Measurements from ENCODE around the gene PLCB4.

PLCB4 gene

GRCh38 chr20:9154464-9155024 lies 85.7 kb downstream of the PLCB4 start:
- DNase-seq = no peak
- no peaks in the 10 kb centered on the region for H3K4me1 ChIP-seq
- H3K27ac ChIP-seq = no peak overlapping the region
- no peak for TF ChIP-seq CTCF (IDR thresholded peaks at IDR 0.05)
- peaks cover 0 to 7% (median 0%) of the 10 kb centered on the region in 3 donors for H3K9me3 ChIP-seq
- intact Hi-C loops (cut with DNase I; ENCODE audit: low total_unique reads) = no loop called here
- H3K36me3 ChIP-seq = no peaks in the 10 kb centered on the region
- H3K27me3 ChIP-seq = no peaks in the 10 kb centered on the region
- H3K4me3 ChIP-seq = no peak overlapping the region

GRCh38 chr20:9156529-9157280 lies 87.8 kb downstream of the PLCB4 start:
- H3K4me3 ChIP-seq = no peak overlapping the region
- H3K9me3 ChIP-seq = peaks cover 0 to 5% (median 0%) of the 10 kb centered on the region in 3 donors
- no peak for TF ChIP-seq CTCF (IDR thresholded peaks at IDR 0.05)
- H3K4me1 ChIP-seq = peaks cover 0 to 18% (median 12%) of the 10 kb centered on the region in 4 donors
- intact Hi-C loops (cut with DNase I; ENCODE audit: low total_unique reads) = no loop called here
- H3K27me3 ChIP-seq = no peaks in the 10 kb centered on the region
- no peak for DNase-seq
- H3K27ac ChIP-seq = no peak overlapping the region
- H3K36me3 ChIP-seq = no peaks in the 10 kb centered on the region

GRCh38 chr20:9160331-9160730 lies 91.4 kb downstream of the PLCB4 start:
- Histone ChIP-seq H3K4me1 (peaks cover 0 to 27% (median 12%) of the 10 kb centered on the region in 4 donors), H3K27me3 (no peaks in the 10 kb centered on the region), H3K27ac (no peak overlapping the region), H3K4me3 (no peak overlapping the region), H3K36me3 (no peaks in the 10 kb centered on the region), H3K9me3 (no peaks in the 10 kb centered on the region)
- intact Hi-C loops (cut with DNase I; ENCODE audit: low total_unique reads) = no loop called here
- DNase-seq = no peak
- TF ChIP-seq CTCF (IDR thresholded peaks at IDR 0.05) = no peak

GRCh38 chr20:9160757-9161156 lies 91.9 kb downstream of the PLCB4 start:
- DNase-seq = no peak
- H3K36me3 ChIP-seq = no peaks in the 10 kb centered on the region
- H3K4me1 ChIP-seq = peaks cover 0 to 27% (median 12%) of the 10 kb centered on the region in 4 donors
- intact Hi-C loops (cut with DNase I; ENCODE audit: low total_unique reads) = no loop called here
- H3K27me3 ChIP-seq = no peaks in the 10 kb centered on the region
- H3K4me3 ChIP-seq = no peak overlapping the region
- H3K27ac ChIP-seq = no peak overlapping the region
- TF ChIP-seq CTCF (IDR thresholded peaks at IDR 0.05) = no peak
- H3K9me3 ChIP-seq = no peaks in the 10 kb centered on the region

GRCh38 chr20:9161311-9161710 lies 92.4 kb downstream of the PLCB4 start:
- DNase-seq = no peak
- H3K4me3 ChIP-seq = no peak overlapping the region
- H3K4me1 ChIP-seq = peaks cover 0 to 27% (median 12%) of the 10 kb centered on the region in 4 donors
- H3K9me3 ChIP-seq = no peaks in the 10 kb centered on the region
- H3K27me3 ChIP-seq = no peaks in the 10 kb centered on the region
- no peak for TF ChIP-seq CTCF (IDR thresholded peaks at IDR 0.05)
- H3K36me3 ChIP-seq = no peaks in the 10 kb centered on the region
- intact Hi-C loops (cut with DNase I; ENCODE audit: low total_unique reads) = no loop called here
- H3K27ac ChIP-seq = no peak overlapping the region
